Urinary bladder (tissue), 4 donors: Measurements from ENCODE around the gene TMEM271. TPM values are rescaled to one million over a fixed set of nuclear protein-coding genes. Genes with fewer than 3 reads are reported as not detected.

Experiments
- DNase-seq: peaks from one replicate; pipeline ENCODE4 v3.0.0-alpha.2; 2015; ENCODE audit errors: extremely low spot score
- H3K27ac ChIP-seq: one replicate; pipeline ENCODE4 v1.5.1; 2013; ENCODE audit warnings: low read depth, mild to moderate bottlenecking, moderate library complexity
- H3K36me3 ChIP-seq: one replicate; pipeline ENCODE4 v1.6.1; 2013; ENCODE audit warnings: mild to moderate bottlenecking, moderate library complexity; ENCODE audit not compliant: insufficient read depth
- H3K4me1 ChIP-seq: one replicate; pipeline ENCODE4 v1.6.1; 2013; ENCODE audit warnings: mild to moderate bottlenecking, moderate library complexity; ENCODE audit not compliant: insufficient read depth
- H3K4me3 ChIP-seq: one replicate; pipeline ENCODE4 v1.5.1; 2013; ENCODE audit warnings: low read depth, low read length
- WGBS: extraction: QIAGEN DNeasy Blood & Tissue Kit; methylation state at CpG from one replicate; pipeline ENCODE4 v1.1.7; 2013; 5-methylcytosine and 5-hydroxymethylcytosine counted together
- polyA plus RNA-seq: library from polyadenylated mRNA; stranded (reverse); fragments of 200-250 nt; gene quantifications from one replicate; pipeline ENCODE4 v1.2.3, GENCODE V29; 2013
- total RNA-seq: library from RNA; depleted of rRNA; stranded (reverse); fragments of >200 nt; gene quantifications from one replicate; pipeline ENCODE4 v1.2.3, GENCODE V29; 2014
- donor health status: healthy with polysubstance abuse.
- donor health status: healthy.

Gene TMEM271
- total and polyA plus RNA-seq, 2 donors: 0.21 TPM; not detected in 1

DNA sequence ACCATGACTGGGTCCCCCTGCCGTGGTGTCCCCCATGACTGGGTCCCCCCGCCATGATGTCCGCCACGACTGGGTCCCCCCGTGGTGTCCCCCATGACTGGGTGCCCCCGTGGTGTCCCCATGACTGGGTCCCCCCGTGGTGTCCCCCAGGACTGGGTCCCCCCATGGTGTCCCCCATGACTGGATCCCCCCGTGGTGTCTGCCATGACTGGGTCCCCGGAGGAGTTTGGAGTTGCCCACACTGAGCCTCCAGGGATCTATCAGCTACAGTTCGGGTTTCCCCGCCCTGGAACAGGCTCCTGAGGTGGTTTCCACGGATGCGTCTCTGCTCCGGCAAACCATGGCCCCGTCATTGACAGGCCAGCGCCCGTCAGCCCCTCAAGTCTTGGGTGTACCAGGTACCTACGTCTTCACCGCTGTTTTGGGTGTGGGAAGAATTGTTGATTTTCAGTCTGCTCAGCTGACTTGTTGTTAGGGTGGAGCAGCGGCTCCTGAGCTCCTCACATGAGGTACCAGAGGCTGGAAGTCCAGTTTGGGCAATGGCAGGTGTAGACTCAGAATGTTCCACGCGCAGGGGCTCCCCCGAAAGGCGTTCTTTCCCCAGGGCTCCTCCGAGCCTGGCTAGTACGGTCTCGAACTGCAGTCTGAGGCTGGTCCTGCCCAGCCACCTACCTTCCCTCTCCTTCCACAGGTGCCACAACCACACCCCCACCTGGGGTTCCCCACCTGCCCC, 41.0 kb upstream of the TMEM271 start:
- no peaks in the 10 kb centered on the region for H3K4me1 ChIP-seq
- DNase-seq: no peak
- no peaks in the 10 kb centered on the region for H3K36me3 ChIP-seq
- 93% methylated on average over 27 of the region's 27 CpGs for WGBS
- no peak overlapping the region for H3K27ac ChIP-seq
- no peak overlapping the region for H3K4me3 ChIP-seq

DNA sequence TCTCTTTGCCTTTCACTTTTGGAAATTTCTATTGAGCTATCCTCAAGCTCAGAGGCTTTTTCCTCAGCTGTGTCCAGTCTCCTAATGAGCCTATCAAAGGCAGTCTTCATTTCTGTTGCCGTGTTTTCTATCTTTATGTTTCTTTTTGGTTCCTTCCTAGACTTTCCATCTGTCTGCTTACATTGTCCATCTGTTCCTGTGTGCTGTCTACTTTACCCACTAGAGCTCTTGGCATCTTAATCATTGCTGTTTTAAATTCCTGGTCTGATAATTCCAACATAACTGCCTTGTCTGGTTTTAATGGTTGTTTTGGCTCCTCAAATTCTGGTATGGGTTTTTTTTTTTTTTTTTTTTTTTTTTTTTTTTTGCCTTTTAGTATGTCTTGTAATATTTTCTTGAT, 40.0 kb upstream of the TMEM271 start:
- DNase-seq: no peak
- Histone ChIP-seq H3K4me1 (no peaks in the 10 kb centered on the region), H3K36me3 (no peaks in the 10 kb centered on the region), H3K4me3 (no peak overlapping the region), H3K27ac (no peak overlapping the region)
- WGBS: 36% methylated on average over 1 of the region's 1 CpG

DNA sequence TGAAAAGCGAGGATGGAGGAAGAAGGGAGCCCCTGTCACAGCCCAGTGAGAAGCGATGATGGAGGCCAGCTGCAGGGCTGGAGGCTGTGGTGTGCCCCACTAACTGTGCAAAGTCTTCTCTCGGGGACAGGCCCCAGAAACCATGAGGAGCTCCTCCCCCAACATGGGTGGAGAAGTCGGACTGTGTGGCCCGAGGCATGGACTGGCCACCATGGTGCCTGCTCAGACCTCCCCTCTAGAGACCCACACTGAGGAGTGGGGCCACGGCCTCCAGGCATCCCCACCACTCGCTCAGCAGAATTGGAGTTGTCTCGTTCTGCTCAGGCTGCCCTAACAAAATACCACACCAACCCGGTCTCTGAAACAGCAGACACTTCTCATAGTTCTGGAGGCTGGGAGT, 37.0 kb upstream of the TMEM271 start:
- WGBS: 83% methylated on average over 9 of the region's 9 CpGs
- H3K36me3 ChIP-seq: no peaks in the 10 kb centered on the region
- H3K4me1 ChIP-seq: no peaks in the 10 kb centered on the region
- no peak overlapping the region for H3K27ac ChIP-seq
- no peak for DNase-seq
- H3K4me3 ChIP-seq: no peak overlapping the region

DNA sequence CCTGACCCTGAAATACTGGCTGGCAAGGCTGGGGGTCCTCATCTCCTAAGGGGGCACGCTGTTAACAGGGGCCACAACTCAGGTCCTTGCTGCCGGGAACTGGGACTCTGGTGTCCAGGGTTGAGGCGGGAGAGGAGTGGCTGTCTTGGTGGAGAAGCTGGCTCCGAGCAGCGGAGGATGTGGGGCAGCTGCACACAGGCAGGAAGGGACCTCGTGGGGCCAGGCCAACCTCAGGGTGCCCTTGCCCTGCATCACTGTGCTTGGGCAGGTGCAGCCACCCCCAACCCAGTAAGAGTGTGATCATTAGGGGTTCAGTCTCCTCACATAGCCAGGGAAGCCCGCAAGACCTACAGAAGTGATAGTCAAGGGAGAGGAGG, 36.6 kb upstream of the TMEM271 start:
- no peak for DNase-seq
- H3K4me3 ChIP-seq: no peak overlapping the region
- H3K36me3 ChIP-seq: no peaks in the 10 kb centered on the region
- no peaks in the 10 kb centered on the region for H3K4me1 ChIP-seq
- WGBS: 82% methylated on average over 7 of the region's 7 CpGs
- no peak overlapping the region for H3K27ac ChIP-seq

DNA sequence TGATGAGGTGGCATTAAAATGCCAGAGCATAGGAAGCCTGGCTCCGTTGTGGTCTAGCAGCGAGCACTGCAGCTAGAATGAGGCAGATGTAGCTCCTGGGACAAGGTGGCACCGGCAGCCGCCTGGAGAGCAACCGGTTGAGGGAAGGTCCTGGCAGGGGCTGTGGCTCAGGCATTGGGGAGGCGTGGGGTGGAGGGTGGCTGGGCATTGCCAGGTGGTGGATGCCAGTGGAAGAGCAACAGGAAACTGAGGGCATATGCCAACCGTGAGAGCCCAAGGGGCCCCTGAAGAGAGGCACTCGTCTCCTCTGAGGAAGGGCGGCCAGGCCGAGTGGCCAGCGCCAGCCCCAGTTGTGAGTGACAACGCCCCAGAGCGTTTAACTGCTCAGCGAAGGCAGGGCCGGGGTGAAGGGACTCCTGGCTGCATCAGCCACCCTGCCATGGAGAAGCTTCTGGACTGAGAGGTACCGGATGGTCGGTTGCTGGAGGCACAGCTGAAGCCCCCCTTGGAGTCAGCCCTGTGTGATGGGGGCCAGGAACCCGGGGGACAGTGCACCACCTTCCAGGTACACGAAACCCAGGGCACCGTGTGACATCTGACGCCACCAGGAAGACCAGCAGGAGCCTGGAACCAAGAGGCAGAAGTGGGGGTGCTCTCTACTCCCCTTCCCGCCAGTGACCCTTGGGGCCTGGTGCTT, 36.1 kb upstream of the TMEM271 start:
- 81% methylated on average over 22 of the region's 22 CpGs for WGBS
- Histone ChIP-seq H3K36me3 (no peaks in the 10 kb centered on the region), H3K27ac (no peak overlapping the region), H3K4me3 (no peak overlapping the region), H3K4me1 (no peaks in the 10 kb centered on the region)
- DNase-seq: no peak

DNA sequence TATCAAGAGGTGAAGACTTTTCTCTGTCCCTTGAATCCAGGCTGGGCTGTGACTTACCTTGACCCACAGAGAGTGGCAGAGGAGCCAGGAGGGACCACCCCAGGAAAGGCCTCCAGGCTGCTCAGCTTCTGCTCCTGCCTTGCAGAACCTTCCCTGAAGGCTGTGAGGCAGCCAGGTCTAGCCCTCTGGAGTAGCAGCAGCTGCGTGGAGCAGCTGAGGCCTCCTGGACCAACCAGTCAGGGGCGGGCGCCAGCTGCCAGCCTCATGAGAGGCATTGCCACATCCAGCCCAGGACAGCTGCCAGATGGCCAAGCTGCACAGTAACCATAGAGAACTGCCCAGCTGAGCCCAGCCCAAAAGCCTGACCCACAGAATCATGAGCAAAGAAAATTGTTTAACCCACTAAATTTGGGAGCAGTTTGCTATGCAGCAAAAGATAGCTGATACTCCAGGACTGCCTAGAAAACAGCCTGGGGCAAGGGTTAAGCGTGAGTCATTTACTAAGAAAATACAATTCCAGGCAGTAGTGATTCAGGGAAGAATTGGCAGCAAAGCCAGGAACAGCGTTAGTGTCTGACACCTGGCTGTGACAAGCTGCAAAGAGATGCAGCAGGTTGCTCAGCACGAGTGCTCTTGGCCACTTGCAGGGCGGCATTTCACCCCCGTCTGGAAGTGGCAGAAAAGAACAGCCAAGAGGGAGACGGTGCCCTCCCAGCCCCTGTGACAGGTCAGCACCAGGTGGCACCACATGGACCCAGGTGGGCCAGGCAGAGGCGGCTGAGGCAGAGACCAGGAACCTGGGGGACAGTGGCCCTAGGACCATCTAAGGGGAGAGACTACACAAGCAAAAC, 34.5 kb upstream of the TMEM271 start:
- 57% methylated on average over 10 of the region's 10 CpGs for WGBS
- Histone ChIP-seq H3K36me3 (no peaks in the 10 kb centered on the region), H3K4me1 (no peaks in the 10 kb centered on the region), H3K4me3 (no peak overlapping the region), H3K27ac (no peak overlapping the region)
- no peak for DNase-seq

DNA sequence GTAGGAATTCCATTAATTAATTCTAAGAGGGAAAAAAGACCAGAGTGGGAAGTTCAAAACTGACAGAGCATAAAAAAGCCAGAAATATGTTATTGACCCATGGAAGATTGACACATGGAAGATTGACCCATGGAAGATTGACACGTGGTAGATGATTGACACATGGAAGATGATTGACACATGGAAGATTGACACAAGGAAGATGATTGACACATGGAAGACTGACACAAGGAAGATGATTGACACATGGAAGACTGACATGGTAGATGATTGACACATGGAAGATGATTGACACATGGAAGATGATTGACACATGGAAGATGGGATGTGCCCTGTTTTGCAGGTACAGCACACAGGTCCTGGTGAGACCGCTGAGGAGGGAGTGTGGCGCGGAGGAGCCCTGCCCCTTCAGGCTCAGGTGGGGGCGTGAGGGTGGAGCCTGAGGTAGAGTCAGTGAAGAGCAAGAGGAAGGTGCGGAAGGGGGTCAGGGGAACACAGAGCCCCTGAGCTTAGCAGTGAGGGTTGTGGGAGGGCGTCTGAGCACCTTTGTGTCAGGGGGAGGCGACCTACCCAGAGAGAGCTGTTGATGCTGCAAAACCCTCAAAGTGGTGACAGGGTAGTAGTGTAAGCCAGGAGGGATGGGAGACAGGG, 33.4 kb upstream of the TMEM271 start:
- 73% methylated on average over 8 of the region's 8 CpGs for WGBS
- Histone ChIP-seq H3K27ac (no peak overlapping the region), H3K36me3 (no peaks in the 10 kb centered on the region), H3K4me1 (no peaks in the 10 kb centered on the region), H3K4me3 (no peak overlapping the region)
- no peak for DNase-seq

DNA sequence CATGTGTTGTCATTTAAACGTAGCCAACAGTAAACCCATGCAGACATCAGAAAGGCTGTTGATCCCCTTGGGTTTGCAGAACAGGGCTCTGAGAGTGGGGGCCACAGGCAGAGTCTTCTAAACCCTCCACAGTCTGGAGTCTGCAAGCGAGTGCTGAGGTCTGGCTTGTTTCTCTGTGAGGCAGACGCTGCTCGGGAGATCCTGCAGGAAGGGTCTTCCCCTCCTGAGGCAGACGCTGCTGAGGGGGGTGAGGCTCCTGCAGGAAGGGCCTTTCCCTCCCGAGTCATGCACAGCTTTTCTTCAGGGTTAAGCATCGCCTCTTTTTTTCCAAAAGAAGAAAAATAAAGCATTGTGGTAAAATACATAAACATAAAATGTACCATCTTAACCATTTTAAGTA, 32.1 kb upstream of the TMEM271 start:
- H3K36me3 ChIP-seq: no peaks in the 10 kb centered on the region
- WGBS: 28% methylated on average over 7 of the region's 7 CpGs
- no peak overlapping the region for H3K4me3 ChIP-seq
- no peak overlapping the region for H3K27ac ChIP-seq
- H3K4me1 ChIP-seq: no peaks in the 10 kb centered on the region
- no peak for DNase-seq

DNA sequence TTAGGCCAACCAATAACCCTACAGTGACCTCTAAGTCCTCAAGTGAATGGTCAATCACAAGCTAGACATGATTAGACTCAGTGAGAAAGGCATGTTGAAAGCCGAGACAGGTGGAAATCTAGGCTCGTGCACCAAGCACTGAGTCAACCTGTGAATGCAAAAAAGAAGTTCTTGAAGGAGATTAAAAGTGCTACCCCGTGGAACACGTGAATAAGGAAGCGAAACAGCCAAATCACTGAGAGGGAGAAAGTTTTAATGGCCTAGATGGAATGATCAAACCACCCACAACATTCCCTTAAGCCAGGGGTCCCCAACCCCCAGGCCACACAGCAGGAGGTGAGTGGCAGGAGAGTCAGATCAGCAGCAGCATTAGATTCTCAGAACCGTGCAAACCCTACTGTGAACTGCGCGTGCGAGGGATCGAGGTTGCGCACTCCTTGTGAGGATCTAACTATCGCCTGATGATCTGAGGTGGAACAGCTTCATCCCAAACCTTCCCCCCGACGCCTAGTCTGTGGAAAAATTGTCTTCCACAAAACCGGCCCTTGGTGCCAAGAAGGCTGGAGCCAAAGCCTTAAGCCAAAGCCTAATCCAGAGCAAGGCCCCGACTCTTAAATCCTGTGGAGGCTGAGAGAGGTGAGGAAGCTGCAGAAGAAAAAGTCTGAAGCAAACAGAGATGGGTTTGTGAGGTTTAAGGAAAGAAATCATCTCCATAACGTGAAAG, 29.8 kb upstream of the TMEM271 start:
- H3K4me1 ChIP-seq: no peaks in the 10 kb centered on the region
- no peak overlapping the region for H3K4me3 ChIP-seq
- no peak for DNase-seq
- H3K36me3 ChIP-seq: no peaks in the 10 kb centered on the region
- 81% methylated on average over 17 of the region's 17 CpGs for WGBS
- H3K27ac ChIP-seq: no peak overlapping the region

DNA sequence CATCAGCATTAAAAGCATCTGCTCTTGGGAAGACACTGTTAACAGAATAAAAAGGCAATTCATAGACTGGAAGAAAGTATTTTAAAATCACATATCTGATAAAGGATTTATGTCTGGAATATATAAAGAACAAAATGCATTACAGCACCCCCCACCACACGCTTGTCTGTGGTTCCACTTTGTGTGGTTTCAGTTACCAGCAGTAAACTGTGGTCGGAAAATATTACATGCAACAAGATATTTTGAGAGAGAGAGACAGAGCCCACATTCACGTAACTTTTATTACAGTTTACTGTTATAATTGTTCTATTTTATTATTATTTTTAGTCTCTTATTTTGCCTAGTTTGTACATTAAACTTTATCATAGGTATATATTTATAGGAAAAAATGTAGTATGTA, 28.0 kb upstream of the TMEM271 start:
- WGBS: 59% methylated on average over 3 of the region's 3 CpGs
- Histone ChIP-seq H3K4me1 (no peaks in the 10 kb centered on the region), H3K27ac (no peak overlapping the region), H3K4me3 (no peak overlapping the region), H3K36me3 (no peaks in the 10 kb centered on the region)
- no peak for DNase-seq

DNA sequence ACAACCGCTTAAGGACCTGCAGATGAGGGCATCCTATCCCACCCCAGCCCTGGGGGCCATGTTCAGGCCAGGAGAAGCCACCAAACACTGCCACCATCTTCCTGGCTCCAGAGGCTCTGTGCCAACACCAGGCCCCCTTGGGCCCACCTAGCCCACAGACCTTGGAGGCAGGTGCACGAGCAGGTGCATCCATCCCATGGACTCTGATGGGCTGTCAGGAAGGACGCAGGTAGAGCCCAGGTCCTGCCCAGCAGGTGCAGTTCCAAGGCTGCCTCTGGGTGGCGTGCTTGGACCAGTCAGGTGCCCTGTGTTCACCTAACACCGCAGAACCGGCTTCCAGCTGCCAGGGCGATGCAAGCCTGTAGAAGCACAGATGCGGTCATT, 26.5 kb upstream of the TMEM271 start:
- Histone ChIP-seq H3K27ac (no peak overlapping the region), H3K4me1 (no peaks in the 10 kb centered on the region), H3K4me3 (no peak overlapping the region), H3K36me3 (no peaks in the 10 kb centered on the region)
- DNase-seq: no peak
- whole genome bisulfite sequencing: 17% methylated on average over 8 of the region's 8 CpGs

DNA sequence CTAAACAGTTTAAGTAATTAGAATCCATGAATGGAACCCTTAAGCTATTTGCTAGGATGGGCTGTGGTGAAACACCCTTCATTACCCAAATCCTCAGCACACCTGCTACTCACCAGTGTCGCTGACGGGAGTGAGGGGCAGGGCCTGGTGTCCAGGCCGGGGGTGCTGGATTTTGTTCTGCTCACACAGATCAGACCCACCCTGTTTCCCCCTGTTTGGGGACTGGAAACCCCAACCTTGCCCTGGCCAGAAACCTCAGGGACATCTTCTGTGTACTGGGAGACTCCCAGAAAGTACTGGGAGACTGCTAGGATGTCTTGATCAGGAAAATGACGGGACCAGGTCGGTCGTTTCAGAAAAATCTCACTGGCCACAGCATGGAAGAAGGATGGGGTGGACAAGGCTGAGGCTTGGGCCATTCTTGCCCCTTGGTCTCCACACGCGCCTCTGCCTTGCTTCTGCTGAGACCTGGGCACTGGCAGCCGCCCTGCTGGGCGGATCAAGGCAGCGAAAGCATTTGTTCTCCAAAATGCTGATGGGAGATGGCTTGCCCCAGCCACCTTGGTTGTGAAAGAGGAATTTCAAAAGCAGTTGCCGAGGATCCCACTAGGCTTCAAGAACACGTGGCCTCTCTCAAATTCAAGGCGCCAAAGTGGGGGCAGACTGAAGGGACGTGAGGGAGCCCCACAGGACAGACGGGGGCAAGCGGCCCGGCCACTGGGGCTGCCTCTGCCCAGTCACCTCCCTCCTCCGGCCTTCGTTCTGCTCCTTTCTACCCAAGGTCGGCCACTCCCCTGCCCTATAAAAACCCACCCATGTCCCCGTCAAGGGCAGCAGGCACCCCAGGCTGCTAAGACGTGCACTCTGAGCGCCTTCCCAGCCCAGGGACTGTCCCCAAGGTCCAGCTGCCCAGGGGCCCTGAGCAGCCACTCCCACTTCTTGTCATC, 25.8 kb upstream of the TMEM271 start:
- 79% methylated on average over 24 of the region's 24 CpGs for WGBS
- no peaks in the 10 kb centered on the region for H3K4me1 ChIP-seq
- DNase-seq: no peak
- no peak overlapping the region for H3K27ac ChIP-seq
- H3K4me3 ChIP-seq: no peak overlapping the region
- H3K36me3 ChIP-seq: no peaks in the 10 kb centered on the region
